Liver (tissue), 3 donors: ENCODE measurements around the gene ASPSCR1.

Experiments
- CTCF ChIP-seq: fragments of 150-350 bp; IDR thresholded peaks from 2 replicates; pipeline ENCODE4 v1.5.1; 2017; ENCODE audit warnings: improper control_type of control experiment, low read depth, low read length; ENCODE audit not compliant: missing input control
- EGR1 ChIP-seq, 2 donors: IDR thresholded peaks; 2 replicates each; pipeline ENCODE4 v1.6.1; 2016 to 2018; ENCODE audit warnings: antibody characterized with exemption in 2 of 2, low read depth in 2 of 2
- RAD21 ChIP-seq, 2 donors: IDR thresholded peaks; 2 replicates each; pipeline ENCODE4 v1.6.1; 2016; ENCODE audit warnings: antibody characterized with exemption in 2 of 2, mild to moderate bottlenecking in 2 of 2
- REST ChIP-seq: IDR thresholded peaks from 2 replicates; pipeline ENCODE4 v1.6.1; 2016; ENCODE audit warnings: antibody characterized with exemption, mild to moderate bottlenecking
- SP1 ChIP-seq: IDR thresholded peaks from 2 replicates; pipeline ENCODE4 v1.6.1; 2018; ENCODE audit warnings: antibody characterized with exemption, mild to moderate bottlenecking
- TAF1 ChIP-seq: conservative IDR thresholded peaks from 2 replicates; pipeline ENCODE4 v1.6.1; 2016; ENCODE audit warnings: antibody characterized with exemption, mild to moderate bottlenecking
- TF ChIP-seq, protein P1 (sequence below): IDR thresholded peaks from 2 replicates; pipeline ENCODE4 v1.6.1; 2016; ENCODE audit warnings: antibody characterized with exemption
- TF ChIP-seq, protein P2 (sequence below): IDR thresholded peaks from 2 replicates; pipeline ENCODE4 v1.6.1; 2016; ENCODE audit warnings: antibody characterized with exemption
- donor health status: healthy.
- donor health status: healthy.

DNA sequence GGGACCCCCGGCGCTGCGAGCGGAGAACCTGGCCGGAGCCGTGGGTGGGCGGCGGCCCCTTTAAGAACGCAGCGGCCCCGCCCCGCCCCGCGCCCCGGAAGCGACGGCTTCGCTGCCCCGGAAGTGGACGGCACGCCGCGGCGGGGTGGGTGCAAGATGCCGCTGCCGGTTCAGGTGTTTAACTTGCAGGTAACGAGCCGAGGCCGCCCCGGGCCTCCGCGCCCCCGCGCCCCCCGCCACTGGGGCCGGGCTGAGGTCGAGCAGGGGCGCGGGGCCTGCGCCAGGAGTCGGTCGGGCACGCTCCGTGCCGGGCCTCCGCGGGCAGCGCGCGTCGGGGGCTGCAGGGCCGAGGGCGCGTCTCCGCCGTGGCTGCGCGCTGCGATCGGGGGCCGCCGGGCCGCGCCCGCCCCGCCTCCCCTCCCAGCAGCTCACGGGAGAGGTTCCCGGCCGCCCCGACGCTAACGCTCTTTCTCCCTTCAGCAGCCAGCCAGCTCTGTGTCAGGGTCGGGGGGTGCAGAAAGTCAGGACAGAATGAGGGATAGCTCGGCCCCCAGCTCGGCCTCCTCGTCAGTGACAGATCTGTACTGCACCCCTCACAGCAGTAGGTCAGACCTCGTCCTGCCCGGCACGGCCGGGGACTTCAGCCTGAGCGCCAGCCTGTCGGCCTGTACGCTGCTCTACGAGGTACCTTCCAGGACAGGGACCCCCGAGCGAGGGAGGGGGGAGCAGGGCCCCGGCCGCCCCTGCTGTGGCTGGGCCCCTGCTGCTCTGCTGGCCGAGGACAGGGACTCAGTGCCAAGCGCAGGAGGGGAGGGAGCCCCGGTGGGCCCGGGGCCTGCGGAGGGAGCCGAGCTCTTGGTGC is 74.6 kb downstream of the ASPSCR1 start, which contains the start of the genes GPS1 and RFNG:
- TF ChIP-seq CTCF: no peak
- TF ChIP-seq SP1: no peak
- TF ChIP-seq RAD21 (IDR thresholded peaks at IDR 0.05): no peak
- TF ChIP-seq, protein P1, sequence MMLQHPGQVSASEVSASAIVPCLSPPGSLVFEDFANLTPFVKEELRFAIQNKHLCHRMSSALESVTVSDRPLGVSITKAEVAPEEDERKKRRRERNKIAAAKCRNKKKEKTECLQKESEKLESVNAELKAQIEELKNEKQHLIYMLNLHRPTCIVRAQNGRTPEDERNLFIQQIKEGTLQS: no peak
- TF ChIP-seq, protein P2, sequence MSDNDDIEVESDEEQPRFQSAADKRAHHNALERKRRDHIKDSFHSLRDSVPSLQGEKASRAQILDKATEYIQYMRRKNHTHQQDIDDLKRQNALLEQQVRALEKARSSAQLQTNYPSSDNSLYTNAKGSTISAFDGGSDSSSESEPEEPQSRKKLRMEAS: no peak
- no peak for TF ChIP-seq REST
- TF ChIP-seq EGR1 (IDR thresholded peaks at IDR 0.05; ENCODE audit: low read depth in 2 of 2): no peak
- TF ChIP-seq TAF1: no peak
